ENCODE data around the gene TIMM13.

Gene TIMM13

GRCh38 chr19:2451138-2451537 lies 23.8 kb upstream of the TIMM13 start:
- TF ChIP-seq ZFX (IDR thresholded peaks at IDR 0.05): no peak
- TF ChIP-seq, protein P1, sequence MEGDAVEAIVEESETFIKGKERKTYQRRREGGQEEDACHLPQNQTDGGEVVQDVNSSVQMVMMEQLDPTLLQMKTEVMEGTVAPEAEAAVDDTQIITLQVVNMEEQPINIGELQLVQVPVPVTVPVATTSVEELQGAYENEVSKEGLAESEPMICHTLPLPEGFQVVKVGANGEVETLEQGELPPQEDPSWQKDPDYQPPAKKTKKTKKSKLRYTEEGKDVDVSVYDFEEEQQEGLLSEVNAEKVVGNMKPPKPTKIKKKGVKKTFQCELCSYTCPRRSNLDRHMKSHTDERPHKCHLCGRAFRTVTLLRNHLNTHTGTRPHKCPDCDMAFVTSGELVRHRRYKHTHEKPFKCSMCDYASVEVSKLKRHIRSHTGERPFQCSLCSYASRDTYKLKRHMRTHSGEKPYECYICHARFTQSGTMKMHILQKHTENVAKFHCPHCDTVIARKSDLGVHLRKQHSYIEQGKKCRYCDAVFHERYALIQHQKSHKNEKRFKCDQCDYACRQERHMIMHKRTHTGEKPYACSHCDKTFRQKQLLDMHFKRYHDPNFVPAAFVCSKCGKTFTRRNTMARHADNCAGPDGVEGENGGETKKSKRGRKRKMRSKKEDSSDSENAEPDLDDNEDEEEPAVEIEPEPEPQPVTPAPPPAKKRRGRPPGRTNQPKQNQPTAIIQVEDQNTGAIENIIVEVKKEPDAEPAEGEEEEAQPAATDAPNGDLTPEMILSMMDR (conservative IDR thresholded peaks at IDR 0.05): no peak
- H3K27ac ChIP-seq: no peak overlapping the region

GRCh38 chr19:2449019-2449418 lies 21.6 kb upstream of the TIMM13 start:
- H3K27ac ChIP-seq: no peak overlapping the region

DNA sequence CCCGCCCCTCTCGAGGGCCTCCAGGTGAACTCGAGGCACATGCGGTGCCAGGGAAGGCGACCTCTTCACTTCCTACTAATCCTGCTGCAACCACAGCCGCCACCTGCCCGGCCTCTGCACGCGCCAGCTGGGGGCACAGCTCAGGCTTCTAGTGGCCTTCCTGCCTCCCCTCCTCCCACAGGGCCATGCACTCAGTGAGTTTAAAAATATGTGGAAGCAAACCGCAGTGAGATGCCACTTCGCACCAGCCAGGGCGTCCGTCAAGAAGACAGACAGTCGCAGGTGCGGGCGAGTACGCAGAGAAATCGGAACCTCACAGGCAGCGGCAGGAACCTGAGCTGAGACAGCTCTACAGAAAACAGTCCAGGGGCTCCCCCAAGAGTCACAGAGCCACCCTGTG lies 19.0 kb upstream of the TIMM13 start:
- TF ChIP-seq, protein P1 (conservative IDR thresholded peaks at IDR 0.05): no peak
- TF ChIP-seq ZFX (IDR thresholded peaks at IDR 0.05): no peak
- H3K27ac ChIP-seq: no peak overlapping the region

More at GRCh38 chr19:2449019-2449418, 21.6 kb upstream of the TIMM13 start:
- no peak for TF ChIP-seq ZFX (IDR thresholded peaks at IDR 0.05)
- TF ChIP-seq, protein P1 (conservative IDR thresholded peaks at IDR 0.05): no peak

GRCh38 chr19:2444251-2445002 lies 17.0 kb upstream of the TIMM13 start:
- TF ChIP-seq ZFX (IDR thresholded peaks at IDR 0.05): no peak
- TF ChIP-seq, protein P1 (conservative IDR thresholded peaks at IDR 0.05): no peak
- H3K27ac ChIP-seq: no peak overlapping the region

- TF ChIP-seq, protein P1 (conservative IDR thresholded peaks at IDR 0.05): no peak
- no peak for TF ChIP-seq ZFX (IDR thresholded peaks at IDR 0.05)
- no peak overlapping the region for H3K27ac ChIP-seq
These were observed 16.4 kb upstream of the TIMM13 start for GRCh38 chr19:2443785-2444182.

GRCh38 chr19:2443116-2443784 lies 15.9 kb upstream of the TIMM13 start:
- TF ChIP-seq, protein P1 (conservative IDR thresholded peaks at IDR 0.05): no peak
- no peak for TF ChIP-seq ZFX (IDR thresholded peaks at IDR 0.05)
- H3K27ac ChIP-seq: no peak overlapping the region

DNA sequence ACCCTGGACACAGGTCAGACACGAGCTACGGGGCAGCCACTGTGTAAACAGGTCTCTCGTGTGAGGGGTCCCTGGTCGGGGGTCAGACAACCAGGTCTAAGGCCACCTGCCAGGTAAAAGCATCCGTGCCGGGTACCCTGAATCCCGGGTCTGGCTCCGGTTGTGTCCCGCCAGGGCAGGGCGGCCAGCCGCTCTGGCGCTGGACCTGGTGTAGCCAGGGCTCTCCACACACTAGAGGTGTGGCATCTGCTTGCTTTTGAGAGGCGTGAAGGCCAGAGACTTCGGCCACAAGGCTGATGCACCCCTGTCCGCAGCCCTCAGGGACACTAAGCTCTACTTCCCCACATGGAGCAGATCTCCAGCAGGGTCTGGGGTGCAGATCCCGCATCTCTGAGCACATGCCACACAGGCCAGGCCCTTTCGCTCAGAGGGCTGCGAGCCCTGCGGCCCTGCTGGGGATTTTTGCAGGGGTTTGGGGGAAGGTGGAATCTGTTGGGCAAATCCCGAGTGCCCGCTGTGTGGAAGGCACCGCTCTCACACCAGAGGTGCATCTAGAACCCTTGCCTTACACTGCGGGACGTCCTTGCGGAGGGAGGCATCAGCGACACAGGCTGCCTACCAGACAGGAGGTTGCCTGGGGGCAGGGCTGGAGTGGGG lies 13.8 kb upstream of the TIMM13 start:
- TF ChIP-seq, protein P1 (conservative IDR thresholded peaks at IDR 0.05): no peak
- no peak for TF ChIP-seq ZFX (IDR thresholded peaks at IDR 0.05)
- no peak overlapping the region for H3K27ac ChIP-seq

Data from C4-2B (cell line).